GM12878 (cell line): Measurements from ENCODE around the gene RFX3. TPM values are rescaled to one million over a fixed set of nuclear protein-coding genes. Genes with fewer than 3 reads are reported as not detected.

Experiments used
- BCLAF1 ChIP-seq: fragments of 450-650 bp; IDR thresholded peaks from 2 replicates; pipeline ENCODE4 v1.6.1; 2017; ENCODE audit warnings: antibody characterized with exemption, mild to moderate bottlenecking, moderate library complexity
- CBX5 ChIP-seq: sonication (generic); IDR thresholded peaks from 2 replicates; pipeline ENCODE4 v1.6.1; 2016; ENCODE audit warnings: low read depth, moderate library complexity, mild to moderate bottlenecking, inconsistent platforms
- CREB1 ChIP-seq: IDR thresholded peaks from 2 replicates; pipeline ENCODE4 v1.6.1; 2012; ENCODE audit warnings: low read depth, mild to moderate bottlenecking, inconsistent platforms
- E4F1 ChIP-seq: fragments of 450-650 bp; IDR thresholded peaks from 2 replicates; pipeline ENCODE4 v1.6.1; 2018; ENCODE audit warnings: borderline replicate concordance, mild to moderate bottlenecking; ENCODE audit not compliant: partially characterized antibody
- MTA3 ChIP-seq: IDR thresholded peaks from 2 replicates; pipeline ENCODE4 v1.6.1; 2012; ENCODE audit warnings: low read length, inconsistent platforms, borderline replicate concordance
- MXI1 ChIP-seq: fragments of 150-350 bp; IDR thresholded peaks from 2 replicates; pipeline ENCODE4 v1.6.1; 2011; ENCODE audit warnings: low read depth, mild to moderate bottlenecking, inconsistent platforms, low read length, improper control_type of control experiment
- NR2C1 ChIP-seq: fragments of 450-650 bp; IDR thresholded peaks from 2 replicates; pipeline ENCODE4 v1.6.1; 2017; ENCODE audit warnings: antibody characterized with exemption, mild to moderate bottlenecking, moderate library complexity
- NRF1 ChIP-seq: conservative IDR thresholded peaks from 2 replicates; pipeline ENCODE4 v1.6.1; 2011; ENCODE audit warnings: mild to moderate bottlenecking, low read depth, low read length, improper control_type of control experiment
- PAX5 ChIP-seq: IDR thresholded peaks from 2 replicates; pipeline ENCODE4 v1.6.1; 2011; ENCODE audit warnings: low read depth, low read length, borderline replicate concordance
- RAD51 ChIP-seq: fragments of 450-650 bp; IDR thresholded peaks from 2 replicates; pipeline ENCODE4 v1.6.1; 2016; ENCODE audit warnings: moderate library complexity, mild to moderate bottlenecking, inconsistent platforms
- RB1 ChIP-seq: fragments of 450-650 bp; formaldehyde crosslinking; IDR thresholded peaks from 2 replicates; pipeline ENCODE4 v1.6.1; 2017; ENCODE audit warnings: mild to moderate bottlenecking, borderline replicate concordance
- RCOR1 ChIP-seq: conservative IDR thresholded peaks from 2 replicates; pipeline ENCODE4 v1.6.1; 2012; ENCODE audit warnings: low read depth, low read length, improper control_type of control experiment
- RUNX3 ChIP-seq: IDR thresholded peaks from 2 replicates; pipeline ENCODE4 v1.6.1; 2012; ENCODE audit warnings: low read length, inconsistent platforms
- SMARCA5 ChIP-seq: fragments of 450-650 bp; IDR thresholded peaks from 2 replicates; pipeline ENCODE4 v1.6.1; 2017; ENCODE audit warnings: mild to moderate bottlenecking
- TARDBP ChIP-seq: IDR thresholded peaks from 2 replicates; pipeline ENCODE4 v1.6.1; 2016; ENCODE audit warnings: borderline replicate concordance
- USF2 ChIP-seq: IDR thresholded peaks from 2 replicates; pipeline ENCODE4 v1.6.1; 2011; ENCODE audit warnings: low read depth, low read length, improper control_type of control experiment, borderline replicate concordance
- ZNF207 ChIP-seq: fragments of 450-650 bp; IDR thresholded peaks from 2 replicates; pipeline ENCODE4 v1.6.1; 2014; ENCODE audit warnings: antibody characterized with exemption, mild to moderate bottlenecking, borderline replicate concordance
- ZNF592 ChIP-seq: fragments of 450-650 bp; IDR thresholded peaks from 2 replicates; pipeline ENCODE4 v1.6.1; 2017; ENCODE audit warnings: mild to moderate bottlenecking, moderate library complexity
- ZSCAN29 ChIP-seq: fragments of 450-650 bp; IDR thresholded peaks from 2 replicates; pipeline ENCODE4 v1.6.1; 2017; ENCODE audit warnings: mild to moderate bottlenecking, moderate library complexity
- polyA plus RNA-seq, 11 experiments: library from polyadenylated mRNA; depleted of rRNA in 4 of 11; unstranded in 6 of 11; stranded (reverse) in 5 of 11; fragments of >200 nt; fragmentation: Nextera tagmentation in 4 of 11; fragmentation: Illumina TruSeq in 1 of 11; extraction: Ambion mirVana in 4 of 11; extraction: Trizol in 1 of 11; gene quantifications; 1 replicate in 1 of 11; 2 replicates in 10 of 11; pipeline versions ENCODE4 v1.2.1 to v1.2.3, GENCODE V29; 2011 to 2016; ENCODE audit warnings: inconsistent platforms in 2 of 11, missing spikeins in 2 of 11, low read depth in 1 of 11
- total RNA-seq, 4 experiments: library from RNA; depleted of rRNA in 3 of 4; stranded (reverse); fragments of >200 nt in 3 of 4; fragmentation: Illumina TruSeq in 1 of 4; extraction: Trizol in 1 of 4; gene quantifications; 2 replicates each; pipeline versions ENCODE4 v1.2.1 to v1.2.3, GENCODE V29; 2013 to 2021

RFX3 gene
- total and polyA plus RNA-seq, 10 of the 15 experiments (the other 5 are each of a cell fraction or from before 2014, with no cell fraction given): 1.2 to 26.4 (median 6.7) TPM

- TF ChIP-seq BCLAF1: no peak
- TF ChIP-seq E4F1: peak; percentile 34
- no peak for TF ChIP-seq NRF1
- TF ChIP-seq RB1: peak; percentile 66; the same call in 1 of the 2 replicates
- peak; percentile 77; the same call in 1 of the 2 replicates for TF ChIP-seq CBX5
- peak; percentile 79 for TF ChIP-seq MXI1
- TF ChIP-seq RUNX3: peak; percentile 58
- no peak for TF ChIP-seq USF2
- TF ChIP-seq PAX5: 0 out of 2 replicates have a peak, but pooled peaks have one; percentile 8
- TF ChIP-seq SMARCA5: peak; percentile 89
- 0 out of 2 replicates have a peak, but pooled peaks have one; percentile 19 for TF ChIP-seq MTA3
- no peak for TF ChIP-seq TARDBP
- TF ChIP-seq NR2C1: no peak
- TF ChIP-seq RAD51: no peak
- peak; percentile 69 for TF ChIP-seq ZNF207
- no peak for TF ChIP-seq RCOR1
- no peak for TF ChIP-seq ZNF592
- TF ChIP-seq CREB1: peak; percentile 80
- no peak for TF ChIP-seq ZSCAN29
These were observed 580 bp upstream of the RFX3 start (continued) for GRCh38 chr9:3526165-3526996.
